ENCODE results near the gene TRIM10.

TRIM10 gene

GRCh38 chr6:30160785-30161531, at the start of gene TRIM10:
TSS of gene TRIM10 (minus strand) at chr6:30161211. CDS start at chr6:30160858, 353 bp downstream.
- DNase-seq = no peak

GRCh38 chr6:30207619-30208295, 46.7 kb upstream of the TRIM10 start:
- no peak for DNase-seq

GRCh38 chr6:30206799-30207618, 46.0 kb upstream of the TRIM10 start:
- no peak for DNase-seq

- no peak for DNase-seq
Measured at GRCh38 chr6:30206152-30206551, 45.1 kb upstream of the TRIM10 start.

GRCh38 chr6:30204116-30204515, 43.1 kb upstream of the TRIM10 start:
- DNase-seq = no peak

- DNase-seq = no peak
Measured at GRCh38 chr6:30202366-30202765, 41.4 kb upstream of the TRIM10 start.

- DNase-seq = peak; percentile 50
Measured at GRCh38 chr6:30200551-30201281, 39.7 kb upstream of the TRIM10 start.

GRCh38 chr6:30198166-30199084, 37.4 kb upstream of the TRIM10 start:
- no peak for DNase-seq

GRCh38 chr6:30196376-30196775, 35.4 kb upstream of the TRIM10 start:
- no peak for DNase-seq

- DNase-seq = no peak
Measured at GRCh38 chr6:30195951-30196350, 34.9 kb upstream of the TRIM10 start.

GRCh38 chr6:30194797-30195690, 34.0 kb upstream of the TRIM10 start:
- DNase-seq = no peak

GRCh38 chr6:30192076-30192475, 31.1 kb upstream of the TRIM10 start:
- no peak for DNase-seq

GRCh38 chr6:30188541-30188940, 27.5 kb upstream of the TRIM10 start:
- DNase-seq = no peak

- no peak for DNase-seq
Measured at GRCh38 chr6:30185846-30186484, 25.0 kb upstream of the TRIM10 start.

GRCh38 chr6:30184417-30185031, 23.5 kb upstream of the TRIM10 start:
- no peak for DNase-seq

GRCh38 chr6:30180145-30180544, 19.1 kb upstream of the TRIM10 start:
- DNase-seq = no peak

GRCh38 chr6:30178837-30179236, 17.8 kb upstream of the TRIM10 start:
- DNase-seq = no peak

- DNase-seq = no peak
Measured at GRCh38 chr6:30175765-30176164, 14.8 kb upstream of the TRIM10 start.

- DNase-seq = no peak
Measured at GRCh38 chr6:30172681-30173080, 11.7 kb upstream of the TRIM10 start.

Measured in CD4-positive, alpha-beta T cell treated with Interleukin-15 for 1 hour (primary cell).